ENCODE measurements around the gene MAP3K4.
"Not testable (repeated sequence)": the region's sequence is repeated elsewhere in the genome, so short reads cannot be mapped to it uniquely, and the experiment has no call there.

DNA sequence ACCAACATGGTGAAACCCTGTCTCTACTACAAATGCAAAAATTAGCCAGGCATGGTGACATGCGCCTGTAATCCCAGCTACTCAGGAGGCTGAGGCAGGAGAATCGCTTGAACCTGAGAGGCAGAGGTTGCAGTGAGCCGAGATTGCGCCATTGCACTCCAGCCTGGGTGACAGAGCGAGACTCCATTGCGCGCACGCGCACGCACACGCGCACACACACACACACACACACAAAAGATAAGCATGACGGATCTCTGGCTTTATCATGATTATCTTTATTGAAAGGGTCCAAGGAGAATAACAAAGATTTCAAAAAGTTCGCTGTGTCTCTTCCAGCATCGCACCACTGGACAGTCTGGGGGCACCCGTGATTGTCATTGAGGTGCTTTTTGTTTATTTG is 19.0 kb upstream of the MAP3K4 start:
- TF ChIP-seq, protein P1, sequence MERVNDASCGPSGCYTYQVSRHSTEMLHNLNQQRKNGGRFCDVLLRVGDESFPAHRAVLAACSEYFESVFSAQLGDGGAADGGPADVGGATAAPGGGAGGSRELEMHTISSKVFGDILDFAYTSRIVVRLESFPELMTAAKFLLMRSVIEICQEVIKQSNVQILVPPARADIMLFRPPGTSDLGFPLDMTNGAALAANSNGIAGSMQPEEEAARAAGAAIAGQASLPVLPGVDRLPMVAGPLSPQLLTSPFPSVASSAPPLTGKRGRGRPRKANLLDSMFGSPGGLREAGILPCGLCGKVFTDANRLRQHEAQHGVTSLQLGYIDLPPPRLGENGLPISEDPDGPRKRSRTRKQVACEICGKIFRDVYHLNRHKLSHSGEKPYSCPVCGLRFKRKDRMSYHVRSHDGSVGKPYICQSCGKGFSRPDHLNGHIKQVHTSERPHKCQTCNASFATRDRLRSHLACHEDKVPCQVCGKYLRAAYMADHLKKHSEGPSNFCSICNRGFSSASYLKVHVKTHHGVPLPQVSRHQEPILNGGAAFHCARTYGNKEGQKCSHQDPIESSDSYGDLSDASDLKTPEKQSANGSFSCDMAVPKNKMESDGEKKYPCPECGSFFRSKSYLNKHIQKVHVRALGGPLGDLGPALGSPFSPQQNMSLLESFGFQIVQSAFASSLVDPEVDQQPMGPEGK (CRISPR knock-in tag; IDR thresholded peaks at IDR 0.05; ENCODE audit: borderline replicate concordance): not testable (repeated sequence)
- not testable (repeated sequence) for TF ChIP-seq ZFP30 (CRISPR knock-in tag; IDR thresholded peaks at IDR 0.05); OSR1 (CRISPR knock-in tag; IDR thresholded peaks at IDR 0.05); RARB (CRISPR knock-in tag; IDR thresholded peaks at IDR 0.05); ESRRG (CRISPR knock-in tag; IDR thresholded peaks at IDR 0.05); TCF4 (CRISPR knock-in tag; IDR thresholded peaks at IDR 0.05; ENCODE audit: borderline replicate concordance)
